Activated B cell treated with CpG ODN at 0.5 μM for 24 hours (primary cell): Measurements from ENCODE around the gene EID2. TPM values are rescaled to one million over a fixed set of nuclear protein-coding genes. Genes with fewer than 3 reads are reported as not detected.

Source experiments
- ATAC-seq: fragments of 200-7000 bp; cut with Tn5 transposase; one replicate; pipeline ENCODE4 v1.10.0; 2021; ENCODE audit warnings: low read depth, mild to moderate bottlenecking, moderate library complexity
- CTCF ChIA-PET: fragments of 350-600 bp; sonication (Branson Sonifier 250); formaldehyde crosslinking; loops from one replicate; lab custom pipeline; 2021; ENCODE audit warnings: antibody characterized with exemption; lab: Charles Lee
- POLR2A ChIA-PET: fragments of 350-600 bp; sonication (Branson Sonifier 250); formaldehyde crosslinking; loops from one replicate; lab custom pipeline; 2021; ENCODE audit warnings: antibody characterized with exemption; lab: Charles Lee
- DNase-seq: peaks from one replicate; pipeline ENCODE4 v3.0.0; 2022
- H3K27ac Mint-ChIP-seq: one replicate; pipeline ENCODE4 v1.8.0; 2020; ENCODE audit warnings: mixed read lengths
- H3K27me3 Mint-ChIP-seq: one replicate; pipeline ENCODE4 v1.8.0; 2021; ENCODE audit warnings: mixed read lengths
- H3K36me3 Mint-ChIP-seq: one replicate; pipeline ENCODE4 v1.8.0; 2021; ENCODE audit warnings: low read depth, mixed read lengths
- H3K4me1 Mint-ChIP-seq: one replicate; pipeline ENCODE4 v1.8.0; 2021; ENCODE audit warnings: mixed read lengths
- H3K4me3 Mint-ChIP-seq: one replicate; pipeline ENCODE4 v1.8.0; 2020; ENCODE audit warnings: mild to moderate bottlenecking, mixed read lengths
- H3K9me3 Mint-ChIP-seq: one replicate; pipeline ENCODE4 v1.8.0; 2020; ENCODE audit warnings: mixed read lengths
- CTCF ChIP-seq: fragments of 200-600 bp; IDR thresholded peaks from one replicate; pipeline ENCODE4 v1.8.0; 2022; ENCODE audit warnings: antibody characterized with exemption, mild to moderate bottlenecking
- intact Hi-C: fragments of 100-400 bp; cut with micrococcal nuclease; formaldehyde crosslinking; loops from one replicate; pipeline ENCODE4 v1.15.1; 2024
- total RNA-seq: library from RNA; stranded (reverse); gene quantifications from 2 replicates; pipeline ENCODE4 v1.2.3, GENCODE V29; 2022

Gene EID2
- total RNA-seq, 1 donor from 2014 or later = 11.4 TPM

GRCh38 chr19:39489756-39490155, 50.2 kb downstream of the EID2 start:
- no peaks in the 10 kb centered on the region for H3K4me1 Mint-ChIP-seq
- CTCF ChIA-PET = no interaction called here
- intact Hi-C loops = no loop called here
- peaks cover 63% of the 10 kb centered on the region for H3K36me3 Mint-ChIP-seq
- no peaks in the 10 kb centered on the region for H3K9me3 Mint-ChIP-seq
- no peak for ATAC-seq
- DNase-seq = no peak
- H3K27me3 Mint-ChIP-seq = no peaks in the 10 kb centered on the region
- no peak for TF ChIP-seq CTCF
- H3K27ac Mint-ChIP-seq = no peak overlapping the region
- no peak overlapping the region for H3K4me3 Mint-ChIP-seq
- POLR2A ChIA-PET = interaction anchor here (0.6 kb wide), 1 partner anchor 1266 kb away, joined by 3 read pairs; no protein-coding TSS in a partner anchor

Other genes starting within 250 kb of the EID2 start
- not detected in 2 replicates for gene IFNL1, start 243.8 kb downstream of the EID2 start, total RNA-seq
- gene LRFN1, start 219.3 kb downstream of the EID2 start, total RNA-seq = 0.58 and 0.71 TPM in 2 replicates
- gene GMFG, start 204.1 kb downstream of the EID2 start, total RNA-seq = 149 and 168 TPM in 2 replicates
- gene SAMD4B, start 197.7 kb downstream of the EID2 start, total RNA-seq = 53.0 and 60.7 TPM in 2 replicates
- 50.3 and 52.4 TPM in 2 replicates for gene PAF1, start 149.1 kb downstream of the EID2 start, total RNA-seq
- gene MED29, start 148.8 kb downstream of the EID2 start, total RNA-seq = 38.0 and 39.0 TPM in 2 replicates
- gene ZFP36, start 133.3 kb downstream of the EID2 start, total RNA-seq = 167 and 206 TPM in 2 replicates
- gene PLEKHG2, start 127.5 kb downstream of the EID2 start, total RNA-seq = 111 and 125 TPM in 2 replicates
- 4,002 and 4,656 TPM in 2 replicates for gene RPS16, start 104.2 kb downstream of the EID2 start, total RNA-seq
- 184 and 200 TPM in 2 replicates for gene SUPT5H, start 94.6 kb downstream of the EID2 start, total RNA-seq
- gene TIMM50, start 59.3 kb downstream of the EID2 start, total RNA-seq = 63.8 and 68.9 TPM in 2 replicates
- gene DLL3, start 41.2 kb downstream of the EID2 start, total RNA-seq = 0.53 and 0.73 TPM in 2 replicates
- not detected in 2 replicates for gene SELENOV, start 25.0 kb downstream of the EID2 start, total RNA-seq
- gene EID2B, start 7.3 kb downstream of the EID2 start, total RNA-seq = 3.3 and 4.0 TPM in 2 replicates
- gene LGALS13, start 62.4 kb upstream of the EID2 start, total RNA-seq = not detected in 2 replicates
- gene LGALS16, start 115.8 kb upstream of the EID2 start, total RNA-seq = not detected in 2 replicates
- not detected in 2 replicates for gene LGALS14, start 164.3 kb upstream of the EID2 start, total RNA-seq
- not detected in 2 replicates for gene CLC, start 197.9 kb upstream of the EID2 start, total RNA-seq
- not detected in 2 replicates for gene LEUTX, start 238.7 kb upstream of the EID2 start, total RNA-seq